Measurements from ENCODE around the gene KRTAP19-2.
"Not testable (repeated sequence)": the region's sequence is repeated elsewhere in the genome, so short reads cannot be mapped to it uniquely, and the experiment has no call there.

The KRTAP19-2 gene, protein sequence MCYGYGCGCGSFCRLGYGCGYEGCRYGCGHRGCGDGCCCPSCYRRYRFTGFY

DNA sequence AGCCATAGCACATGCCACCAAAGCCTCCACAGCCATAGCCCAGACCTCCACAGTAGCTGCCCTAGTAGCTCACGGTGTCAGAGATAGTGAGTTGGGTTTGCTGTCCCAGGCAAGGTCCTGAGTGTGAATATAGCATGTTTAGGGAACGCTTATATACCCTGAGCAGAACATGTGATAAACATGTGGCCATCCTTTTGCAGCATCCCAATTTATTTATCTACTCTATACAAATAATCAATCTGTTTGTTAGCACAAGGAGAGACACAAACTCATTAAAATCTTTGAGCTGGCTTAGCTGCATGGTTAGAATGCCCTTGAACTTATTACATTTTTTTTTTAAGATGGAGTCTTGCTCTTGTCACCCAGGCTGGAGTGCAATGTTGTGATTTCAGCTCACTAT, at the start of gene KRTAP19-2:
Gene KRTAP19-2, minus strand, starts transcription at position 101 of the 400 bp plus-strand sequence. Its CDS starts 88 bp downstream, at position 13.
- DNase-seq (ENCODE audit: low spot score), result no peak

DNA sequence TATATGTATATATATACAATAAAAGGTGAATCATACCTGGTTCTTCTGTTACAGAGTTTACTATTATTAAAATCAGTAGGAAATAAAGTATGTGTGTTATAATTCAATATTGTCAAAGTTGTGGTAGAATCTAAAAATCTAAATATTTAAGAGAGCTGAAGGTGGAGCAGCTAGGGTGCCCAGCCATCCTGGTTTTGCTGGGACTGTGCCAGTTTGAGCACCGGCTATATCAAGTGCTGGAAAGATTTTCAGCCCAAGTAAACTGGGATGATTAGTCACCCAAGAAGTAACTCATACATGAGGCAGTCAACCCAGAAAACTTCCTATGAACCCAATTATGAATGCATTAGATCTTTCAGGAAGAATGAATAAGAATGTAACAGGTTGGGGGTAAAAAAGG, 31.6 kb upstream of the KRTAP19-2 start:
- no peak for DNase-seq (ENCODE audit: low spot score)

DNA sequence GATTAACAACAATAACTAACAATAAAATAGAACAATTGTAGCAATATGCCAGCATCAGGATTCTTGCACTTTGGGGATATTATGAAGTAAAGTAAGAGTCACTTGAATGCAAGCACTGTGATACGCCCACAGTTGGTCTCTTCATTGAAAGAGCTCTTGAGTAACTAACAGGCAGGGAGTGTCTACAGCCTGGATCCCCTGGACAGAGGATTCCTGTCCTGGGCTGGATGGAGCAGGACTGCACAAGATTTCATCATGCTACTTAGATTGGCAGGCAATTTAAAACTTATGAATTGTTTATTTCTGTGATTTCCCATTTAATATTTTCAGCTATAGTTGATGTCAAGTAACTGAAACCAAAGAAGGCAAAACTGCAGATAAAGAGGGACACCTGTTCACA, 28.4 kb upstream of the KRTAP19-2 start:
- DNase-seq (ENCODE audit: low spot score), result no peak

DNA sequence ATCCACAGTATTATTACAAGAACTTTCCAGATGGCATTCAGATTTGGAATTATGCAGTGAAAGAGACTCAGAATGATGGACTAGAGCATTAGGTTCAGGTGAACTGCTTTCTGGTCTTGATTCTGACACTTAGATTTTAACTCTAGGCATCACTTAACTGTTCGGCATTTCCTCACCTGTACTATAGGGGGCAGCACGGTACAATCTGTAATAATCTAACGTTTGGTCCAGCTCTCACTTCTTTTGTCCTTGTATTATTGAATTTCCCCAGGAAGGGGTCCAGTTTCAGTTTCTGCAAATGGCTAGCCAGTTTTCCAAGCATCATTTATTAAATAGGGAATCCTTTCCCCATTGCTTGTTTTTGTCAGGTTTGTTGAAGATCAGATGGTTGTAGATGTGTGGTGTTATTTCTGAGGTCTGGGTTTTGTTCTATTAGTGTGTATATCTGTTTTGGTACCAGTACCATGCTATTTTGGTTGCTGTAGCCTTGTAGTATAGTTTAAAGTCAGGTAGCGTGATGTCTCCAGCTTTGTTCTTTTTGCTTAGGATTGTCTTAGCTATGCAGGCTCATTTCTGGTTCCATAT, 18.5 kb upstream of the KRTAP19-2 start:
- not testable (repeated sequence) for DNase-seq (ENCODE audit: low spot score)

DNA sequence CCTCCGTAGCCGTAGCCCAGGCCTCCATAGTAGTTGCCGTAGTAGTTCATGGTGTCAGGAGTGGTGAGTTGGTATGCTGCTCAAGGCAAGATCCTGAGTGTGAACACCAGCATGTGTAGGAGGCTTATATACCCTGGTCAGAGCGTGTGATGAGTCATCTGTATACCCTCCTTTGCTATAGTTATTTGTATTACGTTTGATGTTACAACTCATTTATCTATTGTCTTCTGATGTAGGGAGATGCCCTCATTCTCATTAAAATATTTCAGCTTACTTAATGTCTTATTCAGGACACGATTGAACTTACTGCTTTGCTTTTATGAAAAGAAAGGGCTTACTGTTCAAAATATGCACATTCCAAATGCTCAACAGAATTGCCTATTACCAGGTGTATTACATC, 14.8 kb upstream of the KRTAP19-2 start, which contains the start of gene KRTAP19-5:
Gene KRTAP19-5, minus strand, starts transcription at position 101 of the 400 bp plus-strand sequence. Its CDS starts 51 bp downstream, at position 50.
- no peak for DNase-seq (ENCODE audit: low spot score)

DNA sequence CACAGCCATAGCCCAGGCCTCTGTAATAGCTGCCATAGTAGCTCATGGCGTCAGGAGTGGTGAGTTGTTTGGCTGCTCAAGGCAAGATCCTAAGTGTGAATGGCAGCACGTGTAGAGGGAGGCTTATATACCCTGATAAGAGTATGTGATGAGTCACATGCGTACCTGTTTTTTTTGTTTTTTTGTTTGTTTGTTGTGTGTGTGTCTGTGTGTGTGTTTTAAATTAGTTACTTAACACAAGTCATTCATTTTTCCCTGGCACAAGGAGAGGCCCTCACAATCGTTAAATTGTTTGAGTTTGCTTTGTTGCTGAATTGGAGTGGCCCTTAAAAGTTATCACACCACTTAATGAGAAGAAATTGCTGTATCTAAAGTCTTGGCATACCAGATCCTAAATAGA, 9.8 kb upstream of the KRTAP19-2 start, which contains the start of gene KRTAP19-4:
Gene KRTAP19-4, minus strand, starts transcription at position 101 of the 400 bp plus-strand sequence. Its CDS starts 55 bp downstream, at position 46.
- no peak for DNase-seq (ENCODE audit: low spot score)

DNA sequence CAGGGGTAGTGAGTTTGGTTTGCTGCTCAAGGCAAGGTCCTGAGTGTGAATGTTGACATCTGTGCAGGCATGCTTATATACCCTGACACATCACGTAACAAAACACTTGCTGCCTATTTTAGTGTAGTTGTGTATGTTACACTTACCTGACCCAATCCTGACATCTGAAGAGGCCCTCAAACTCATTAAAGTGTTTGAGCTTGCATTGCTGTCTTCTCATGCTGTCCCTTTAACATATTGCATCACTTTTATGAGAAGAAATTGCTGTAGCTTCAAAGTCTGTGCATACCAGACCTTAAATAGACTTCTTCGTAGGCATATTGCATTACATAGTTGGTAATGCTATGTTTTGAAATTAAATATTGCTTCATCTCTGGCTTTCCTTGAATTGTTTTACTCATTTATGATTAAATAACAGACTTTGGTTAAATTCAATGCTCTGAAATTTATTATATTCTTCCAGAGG, 4.8 kb upstream of the KRTAP19-2 start, which contains the start of gene KRTAP19-3:
Gene KRTAP19-3, minus strand, starts transcription at position 51 of the 466 bp plus-strand sequence. CDS start 56 bp downstream, outside the sequence.
- no peak for DNase-seq (ENCODE audit: low spot score)

DNA sequence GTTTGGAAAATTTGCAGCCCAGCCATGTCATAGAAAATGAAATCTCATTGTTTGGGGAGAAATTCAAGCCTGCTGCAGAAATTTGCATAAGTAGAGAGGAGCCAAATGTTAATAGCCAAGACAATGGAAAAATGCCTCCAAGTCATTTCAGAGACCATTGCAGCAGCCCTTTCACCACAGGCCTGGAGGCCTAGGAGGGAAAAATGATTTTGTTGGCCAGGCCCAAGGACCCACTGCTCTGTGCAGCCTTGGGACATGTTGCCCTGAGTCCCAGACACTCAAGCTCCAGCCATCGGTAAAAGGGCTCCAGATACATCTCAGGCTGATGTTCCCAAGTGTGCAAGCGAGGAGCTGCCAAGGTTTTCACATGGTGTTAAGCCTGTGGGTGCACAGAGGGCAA, 1.1 kb downstream of the KRTAP19-2 start:
- no peak for DNase-seq (ENCODE audit: low spot score)

DNA sequence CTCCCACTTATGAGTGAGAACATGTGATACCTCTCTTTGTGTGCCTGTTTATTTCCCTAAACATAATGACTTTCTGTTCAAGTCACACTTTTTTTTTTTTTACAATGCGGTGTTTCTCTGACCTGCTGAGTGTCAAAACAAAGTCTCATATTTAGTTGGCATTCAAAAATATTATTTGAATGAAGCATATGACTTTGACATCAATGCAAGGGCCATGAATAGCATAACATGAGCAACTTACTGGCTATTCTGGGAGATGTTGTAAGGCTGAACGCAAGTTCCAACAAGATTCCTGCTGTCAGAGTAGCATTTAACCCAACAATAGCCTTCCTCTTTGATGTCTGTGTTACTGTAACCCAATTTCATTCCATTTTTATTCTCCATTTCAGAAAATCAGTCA, 5.1 kb downstream of the KRTAP19-2 start:
- DNase-seq (ENCODE audit: low spot score), result no peak

DNA sequence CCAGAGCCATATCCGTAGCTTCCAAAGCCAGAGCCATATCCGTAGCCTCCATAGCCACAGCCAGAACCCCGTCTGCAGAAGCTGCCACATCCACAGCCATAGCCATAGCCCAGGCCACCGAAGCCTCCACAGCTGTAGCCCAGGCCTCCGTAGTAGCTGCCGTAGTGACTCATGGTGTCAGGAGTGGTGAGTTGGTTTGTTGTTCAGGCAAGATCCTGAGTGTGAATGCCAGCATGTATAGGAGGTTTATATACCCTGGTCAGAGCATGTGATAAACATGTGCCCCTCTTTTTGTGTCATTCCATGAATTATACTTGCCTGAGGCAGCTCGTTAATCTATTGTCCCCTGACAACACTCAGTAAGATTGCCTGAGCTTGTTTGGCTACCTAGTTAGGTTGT, 7.1 kb downstream of the KRTAP19-2 start, which contains the start of gene KRTAP19-1:
Gene KRTAP19-1, minus strand, starts transcription at position 223 of the 400 bp plus-strand sequence. Its CDS starts 50 bp downstream, at position 173.
- DNase-seq (ENCODE audit: low spot score), result no peak

DNA sequence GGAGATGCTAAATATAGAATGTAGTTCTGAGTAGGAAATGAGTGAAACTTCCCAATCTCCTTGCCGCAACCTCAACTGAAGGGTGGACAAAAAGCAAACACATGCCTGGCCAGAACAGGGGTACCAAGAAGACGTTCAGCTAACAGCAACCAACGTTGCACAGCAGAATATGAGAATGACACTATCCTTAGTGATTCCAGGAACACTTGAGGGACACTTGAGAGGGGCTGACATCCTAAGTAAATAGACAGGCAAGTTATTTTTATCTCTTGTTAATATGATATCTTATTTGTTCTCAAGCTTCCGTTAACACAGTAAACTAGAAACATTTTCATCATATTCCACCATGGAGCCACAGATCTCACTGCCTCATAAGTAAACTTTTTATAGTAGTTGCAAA, 8.0 kb downstream of the KRTAP19-2 start:
- DNase-seq (ENCODE audit: low spot score), result no peak

DNA sequence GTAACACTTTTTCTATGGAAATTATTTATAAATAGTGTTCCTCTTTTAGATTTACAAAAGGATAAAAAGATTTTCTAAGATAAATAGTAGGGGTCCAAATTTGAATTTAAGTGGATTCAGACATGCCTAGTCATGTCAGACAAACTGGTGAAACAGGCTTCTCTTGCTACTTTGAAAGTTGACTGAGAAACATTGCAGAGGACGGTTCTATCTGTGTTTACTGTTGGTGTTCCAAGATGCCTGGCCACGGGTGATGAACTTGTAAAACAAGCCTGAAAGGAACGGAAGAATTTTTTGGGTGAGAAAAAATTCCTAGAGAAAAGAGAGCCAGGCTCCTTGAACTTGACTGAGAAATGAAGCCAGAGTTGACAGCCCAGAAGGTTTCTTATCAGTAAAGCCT, 9.2 kb downstream of the KRTAP19-2 start:
- no peak for DNase-seq (ENCODE audit: low spot score)

DNA sequence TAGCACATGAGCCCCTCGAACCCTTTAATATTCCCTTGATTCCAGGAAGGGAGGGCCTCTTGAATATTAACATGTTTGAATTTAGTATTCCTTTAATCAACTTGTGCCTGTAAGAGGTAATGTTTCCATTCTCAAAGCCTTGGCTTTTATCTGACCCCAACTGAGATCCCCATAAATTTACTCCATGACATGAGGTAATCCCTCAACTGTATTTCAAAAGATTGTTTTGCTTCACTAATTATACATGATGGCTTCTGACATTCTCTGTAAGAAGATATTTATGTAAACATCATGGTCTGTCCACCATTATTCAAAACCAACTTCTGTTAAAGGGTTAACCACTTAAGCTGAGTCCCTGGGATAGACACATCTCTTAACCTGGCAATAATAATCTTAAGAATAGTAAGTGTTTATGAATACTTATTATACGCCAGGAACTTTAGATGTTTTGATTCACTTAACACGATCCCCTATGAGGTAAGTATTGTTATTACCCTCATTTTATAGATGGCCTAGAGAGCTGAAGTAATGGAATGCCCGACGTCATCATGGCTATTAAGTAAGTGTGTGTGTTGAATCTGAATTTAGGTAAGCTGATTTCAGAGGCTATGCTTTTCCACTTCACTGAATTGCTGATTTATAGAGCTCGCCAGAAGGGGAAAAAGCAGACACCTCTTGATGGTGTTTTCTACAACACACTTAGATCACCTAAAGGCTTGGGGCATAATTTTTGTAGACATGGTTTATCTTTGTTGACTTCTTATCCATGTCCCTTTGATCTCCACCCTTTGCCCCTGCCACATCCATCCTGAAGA, 18.1 kb downstream of the KRTAP19-2 start:
- DNase-seq (ENCODE audit: low spot score), result no peak

DNA sequence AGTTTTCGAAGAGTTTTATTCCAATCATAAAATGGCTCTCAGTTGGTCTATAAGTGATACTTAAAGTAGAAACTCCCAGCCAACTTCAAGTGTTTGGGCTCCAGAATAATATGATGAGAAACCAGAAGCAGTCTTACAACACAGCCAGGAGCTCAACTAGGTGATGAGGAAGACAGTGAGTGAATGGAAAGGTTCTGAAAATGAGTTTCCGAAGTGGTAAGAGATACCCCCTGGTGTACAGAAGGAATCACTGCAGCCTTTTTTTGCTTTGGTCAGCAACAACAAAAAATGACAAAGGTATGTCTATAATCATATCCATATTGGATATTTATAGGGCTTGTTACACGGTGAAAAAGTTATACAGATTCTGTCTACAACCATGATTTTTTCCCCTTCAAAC, 23.5 kb downstream of the KRTAP19-2 start:
- no peak for DNase-seq (ENCODE audit: low spot score)

DNA sequence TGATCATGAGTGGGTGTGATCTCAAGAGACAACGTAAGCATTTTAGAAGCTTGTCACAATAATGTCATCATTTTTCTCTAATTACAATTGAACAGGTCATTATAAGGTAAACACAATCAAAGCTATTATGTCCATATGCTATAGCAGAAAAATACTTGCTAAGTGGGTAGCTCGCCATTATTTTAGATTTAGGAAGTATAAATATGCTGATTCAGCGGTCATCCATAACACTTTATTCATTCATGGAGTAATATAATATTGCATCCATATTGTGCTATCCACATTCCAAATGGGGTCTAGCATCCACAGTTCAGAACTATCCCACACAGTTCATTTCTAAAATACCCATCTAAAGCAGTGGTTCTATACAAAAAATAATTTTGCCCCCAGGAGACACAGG, 38.7 kb downstream of the KRTAP19-2 start:
- DNase-seq (ENCODE audit: low spot score), result no peak

DNA sequence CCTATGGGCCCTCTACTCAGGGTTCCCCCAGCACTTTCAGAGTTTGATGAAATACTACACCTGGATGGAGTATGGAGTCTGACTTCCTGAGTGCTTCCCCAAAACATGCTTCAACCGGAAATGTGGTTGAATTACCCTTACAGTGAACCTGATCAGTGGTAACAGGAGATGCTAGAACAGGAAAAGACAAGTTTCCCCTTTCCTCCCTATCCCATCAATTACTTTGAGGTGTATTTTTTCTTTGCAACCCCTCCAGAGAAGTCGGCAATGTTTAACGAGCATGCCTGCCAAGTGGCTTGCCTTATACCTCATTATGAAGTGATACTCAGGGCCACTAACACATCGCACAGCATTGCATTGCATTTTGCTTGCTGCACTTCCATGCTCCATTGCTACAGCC, 40.2 kb downstream of the KRTAP19-2 start:
- no peak for DNase-seq (ENCODE audit: low spot score)

DNA sequence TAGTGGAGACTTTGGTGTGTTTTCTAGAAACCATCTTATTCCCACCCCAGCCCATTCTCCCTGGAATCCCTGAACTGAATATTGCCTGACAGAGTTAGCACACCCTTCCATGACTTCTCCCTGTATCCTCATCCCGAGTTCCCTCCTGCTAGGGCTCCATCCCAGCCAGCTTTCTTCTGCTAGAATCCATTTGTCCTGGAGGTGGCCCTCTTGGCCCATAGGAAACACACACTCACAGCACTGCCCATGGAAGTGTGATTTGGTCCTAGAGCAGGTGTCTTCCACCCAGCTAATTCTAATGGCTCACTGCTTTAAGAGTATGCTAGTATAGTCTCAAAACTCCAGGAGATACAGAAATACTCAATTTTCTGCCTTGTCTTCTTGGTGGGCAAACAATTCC, 43.0 kb downstream of the KRTAP19-2 start:
- no peak for DNase-seq (ENCODE audit: low spot score)

DNA sequence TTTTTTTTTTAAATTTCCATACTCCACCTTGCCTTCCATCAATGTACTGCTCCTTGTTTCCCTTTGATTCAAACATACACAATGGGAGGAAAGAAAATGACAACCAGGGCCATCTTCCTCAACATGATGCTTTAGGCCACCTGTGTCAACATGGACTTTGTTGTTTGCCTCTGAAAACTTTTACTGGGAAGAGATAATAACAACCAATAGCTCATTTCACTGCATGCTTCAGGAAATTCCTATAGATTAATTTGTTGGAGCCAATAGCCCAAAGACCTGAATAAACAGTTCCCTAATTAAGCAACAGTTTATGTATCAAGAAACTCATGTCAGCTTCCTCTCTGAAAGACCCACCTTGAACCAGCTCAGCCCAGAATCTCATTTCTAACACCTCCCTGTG, 44.0 kb downstream of the KRTAP19-2 start:
- DNase-seq (ENCODE audit: low spot score), result no peak

DNA sequence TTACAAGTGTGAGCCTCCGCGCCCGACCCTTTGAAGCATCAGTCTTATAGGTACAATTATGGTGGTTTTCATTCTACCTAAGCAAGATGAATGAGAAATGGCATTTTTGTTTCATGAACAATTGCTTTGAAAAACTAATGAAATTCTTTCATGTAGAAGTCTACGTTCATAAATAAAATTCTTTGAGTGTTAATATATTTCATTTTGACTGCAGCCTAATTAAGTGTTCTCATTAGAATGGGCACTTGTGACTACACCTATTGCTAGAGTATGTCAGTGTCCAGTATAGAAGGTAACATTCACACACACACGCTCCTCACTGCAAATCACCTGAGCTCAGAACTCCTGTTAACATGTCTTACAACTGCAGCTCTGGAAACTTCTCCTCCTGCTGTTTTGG, 47.3 kb downstream of the KRTAP19-2 start, which contains the start of gene KRTAP15-1:
Gene KRTAP15-1, plus strand, starts transcription at position 301 of the 400 bp plus-strand sequence. Its CDS starts 53 bp downstream, at position 354.
- no peak for DNase-seq (ENCODE audit: low spot score)
